Endothelial cell of umbilical vein (primary cell): ENCODE data around the gene BIN2.

Experiments used
- EZH2 ChIP-seq: IDR thresholded peaks from 2 replicates; pipeline ENCODE4 v1.6.1; 2012; ENCODE audit warnings: borderline replicate concordance, low read depth, mild to moderate bottlenecking, moderate library complexity, low read length, inconsistent platforms; ENCODE audit not compliant: severe bottlenecking
- JUN ChIP-seq: IDR thresholded peaks from 2 replicates; pipeline ENCODE4 v1.6.1; 2011; ENCODE audit warnings: borderline replicate concordance, low read depth; ENCODE audit not compliant: insufficient read length, insufficient read depth
- MYC ChIP-seq: IDR thresholded peaks from one replicate; pipeline ENCODE4 v1.6.1; 2011; ENCODE audit warnings: mild to moderate bottlenecking, low read depth, low read length
- POLR2A ChIP-seq: IDR thresholded peaks from 2 replicates; pipeline ENCODE4 v1.6.1; 2012; ENCODE audit warnings: low read depth, mild to moderate bottlenecking, control low read depth, low read length
- POLR2AphosphoS5 ChIP-seq: IDR thresholded peaks from 2 replicates; pipeline ENCODE4 v1.6.1; 2012; ENCODE audit warnings: low read depth, mild to moderate bottlenecking, control low read depth, low read length, moderate library complexity; ENCODE audit not compliant: insufficient read depth
- TF ChIP-seq, protein P1 (sequence below), 2 donors: IDR thresholded peaks; 1 replicate in 1 of 2; 2 replicates in 1 of 2; pipeline ENCODE4 v1.5.1; 2011; ENCODE audit warnings: low read length in 2 of 2, mild to moderate bottlenecking in 2 of 2, moderate library complexity in 2 of 2, control low read depth in 1 of 2, inconsistent platforms in 1 of 2, low read depth in 1 of 2; ENCODE audit not compliant: insufficient read depth in 1 of 2; ENCODE audit errors: extremely low read depth in 1 of 2
- TF ChIP-seq, protein P2 (sequence below): IDR thresholded peaks from 2 replicates; pipeline ENCODE4 v1.6.1; 2011; ENCODE audit not compliant: insufficient read depth, insufficient read length

DNA sequence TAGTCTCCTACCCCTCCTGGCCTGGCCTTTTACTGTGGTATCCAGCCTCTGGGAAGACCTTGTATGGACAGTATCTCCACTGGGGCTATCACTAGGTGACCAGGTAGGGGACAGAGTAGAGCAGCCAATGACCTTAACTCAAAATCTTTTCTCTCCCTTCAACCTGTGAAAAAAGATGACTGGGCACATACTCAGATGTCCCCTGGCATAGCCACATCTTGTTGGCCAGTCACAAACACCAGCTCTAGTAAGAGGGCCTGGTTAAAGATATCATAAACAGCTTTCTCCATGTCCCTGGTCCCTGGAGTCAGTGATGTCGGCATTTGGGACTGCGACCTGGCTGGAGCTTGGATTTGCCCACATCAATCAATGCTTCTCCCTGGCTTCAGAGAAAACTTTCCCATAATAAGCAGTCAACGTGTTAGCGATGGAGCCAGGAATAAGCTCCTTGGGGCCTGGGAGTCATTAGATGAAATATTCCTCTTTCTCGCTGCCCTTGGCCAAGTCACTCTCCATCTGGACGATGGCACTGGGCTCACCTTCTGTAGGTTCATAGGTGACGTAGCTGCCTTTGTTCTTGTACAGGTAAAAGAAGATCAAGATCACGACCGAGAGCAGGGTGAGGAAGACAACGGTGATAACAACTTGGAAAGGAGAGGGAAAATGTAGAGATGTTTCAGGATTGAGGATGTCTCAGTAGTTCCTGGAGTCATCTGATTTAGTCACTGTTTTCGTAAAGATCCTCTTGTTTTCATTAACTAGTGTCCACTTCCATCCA, 78.3 kb downstream of the BIN2 start:
- TF ChIP-seq, protein P1, sequence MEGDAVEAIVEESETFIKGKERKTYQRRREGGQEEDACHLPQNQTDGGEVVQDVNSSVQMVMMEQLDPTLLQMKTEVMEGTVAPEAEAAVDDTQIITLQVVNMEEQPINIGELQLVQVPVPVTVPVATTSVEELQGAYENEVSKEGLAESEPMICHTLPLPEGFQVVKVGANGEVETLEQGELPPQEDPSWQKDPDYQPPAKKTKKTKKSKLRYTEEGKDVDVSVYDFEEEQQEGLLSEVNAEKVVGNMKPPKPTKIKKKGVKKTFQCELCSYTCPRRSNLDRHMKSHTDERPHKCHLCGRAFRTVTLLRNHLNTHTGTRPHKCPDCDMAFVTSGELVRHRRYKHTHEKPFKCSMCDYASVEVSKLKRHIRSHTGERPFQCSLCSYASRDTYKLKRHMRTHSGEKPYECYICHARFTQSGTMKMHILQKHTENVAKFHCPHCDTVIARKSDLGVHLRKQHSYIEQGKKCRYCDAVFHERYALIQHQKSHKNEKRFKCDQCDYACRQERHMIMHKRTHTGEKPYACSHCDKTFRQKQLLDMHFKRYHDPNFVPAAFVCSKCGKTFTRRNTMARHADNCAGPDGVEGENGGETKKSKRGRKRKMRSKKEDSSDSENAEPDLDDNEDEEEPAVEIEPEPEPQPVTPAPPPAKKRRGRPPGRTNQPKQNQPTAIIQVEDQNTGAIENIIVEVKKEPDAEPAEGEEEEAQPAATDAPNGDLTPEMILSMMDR (IDR thresholded peaks at IDR 0.05; ENCODE audit: extremely low read depth in 1 of 2, insufficient read depth in 1 of 2, low read depth in 1 of 2, low read length in 2 of 2), result no peak
- TF ChIP-seq POLR2A (no peak), EZH2 (no peak), POLR2AphosphoS5 (no peak), MYC (no peak), JUN (no peak)
- TF ChIP-seq, protein P2, sequence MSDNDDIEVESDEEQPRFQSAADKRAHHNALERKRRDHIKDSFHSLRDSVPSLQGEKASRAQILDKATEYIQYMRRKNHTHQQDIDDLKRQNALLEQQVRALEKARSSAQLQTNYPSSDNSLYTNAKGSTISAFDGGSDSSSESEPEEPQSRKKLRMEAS, result no peak
